ENCODE results near the gene PCP2.

PCP2 gene

DNA sequence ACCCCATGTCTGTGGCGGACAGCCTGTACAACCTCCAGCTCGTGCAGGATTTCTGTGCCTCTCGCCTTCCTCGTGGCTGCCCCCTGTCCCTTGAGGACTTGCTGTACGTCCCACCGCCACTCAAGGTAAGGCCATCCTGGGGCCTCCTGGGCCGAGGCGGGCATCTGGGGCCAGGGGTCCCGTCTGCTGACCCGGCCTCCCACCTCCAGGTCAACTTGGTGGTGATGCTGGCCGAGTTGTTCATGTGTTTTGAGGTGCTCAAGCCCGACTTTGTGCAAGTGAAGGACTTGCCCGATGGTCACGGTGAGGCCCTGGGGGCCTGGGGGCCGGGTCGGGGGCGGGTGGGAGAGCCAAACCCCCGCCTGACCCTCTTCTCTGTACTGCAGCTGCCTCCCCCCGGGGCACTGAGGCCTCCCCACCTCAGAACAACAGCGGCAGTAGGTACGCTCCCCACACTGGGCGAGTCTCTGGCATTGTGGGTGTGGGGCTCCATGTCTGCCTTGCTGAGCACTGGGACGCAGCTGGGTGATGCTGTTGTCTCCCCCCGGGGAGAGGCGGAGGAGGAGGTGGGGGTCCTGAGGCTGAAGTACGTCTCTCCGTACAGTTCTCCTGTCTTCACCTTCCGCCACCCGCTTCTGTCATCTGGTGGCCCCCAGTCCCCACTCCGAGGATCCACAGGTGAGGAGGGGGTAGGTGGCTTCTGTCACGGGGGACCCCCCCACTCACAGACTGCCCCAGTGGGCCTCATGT, 22.9 kb downstream of the PCP2 start:
- H3K27me3 ChIP-seq (ENCODE audit: insufficient read depth, low read length), result no peaks in the 10 kb centered on the region
- no peak overlapping the region for H3K9ac ChIP-seq (ENCODE audit: low read depth, low read length)
- no peak overlapping the region for H3K27ac ChIP-seq (ENCODE audit: low read length)
- H3K9me3 ChIP-seq (ENCODE audit: insufficient read depth, low read depth, low read length), result no peaks in the 10 kb centered on the region
- H3K4me1 ChIP-seq (ENCODE audit: insufficient read depth, low read length), result no peaks in the 10 kb centered on the region
- H3K4me3 ChIP-seq (ENCODE audit: low read length), result no peak overlapping the region
- peaks cover 20% of the 10 kb centered on the region; the same call in 1 of the 2 replicates for H3K36me3 ChIP-seq (ENCODE audit: insufficient read depth, low read depth, low read length)

DNA sequence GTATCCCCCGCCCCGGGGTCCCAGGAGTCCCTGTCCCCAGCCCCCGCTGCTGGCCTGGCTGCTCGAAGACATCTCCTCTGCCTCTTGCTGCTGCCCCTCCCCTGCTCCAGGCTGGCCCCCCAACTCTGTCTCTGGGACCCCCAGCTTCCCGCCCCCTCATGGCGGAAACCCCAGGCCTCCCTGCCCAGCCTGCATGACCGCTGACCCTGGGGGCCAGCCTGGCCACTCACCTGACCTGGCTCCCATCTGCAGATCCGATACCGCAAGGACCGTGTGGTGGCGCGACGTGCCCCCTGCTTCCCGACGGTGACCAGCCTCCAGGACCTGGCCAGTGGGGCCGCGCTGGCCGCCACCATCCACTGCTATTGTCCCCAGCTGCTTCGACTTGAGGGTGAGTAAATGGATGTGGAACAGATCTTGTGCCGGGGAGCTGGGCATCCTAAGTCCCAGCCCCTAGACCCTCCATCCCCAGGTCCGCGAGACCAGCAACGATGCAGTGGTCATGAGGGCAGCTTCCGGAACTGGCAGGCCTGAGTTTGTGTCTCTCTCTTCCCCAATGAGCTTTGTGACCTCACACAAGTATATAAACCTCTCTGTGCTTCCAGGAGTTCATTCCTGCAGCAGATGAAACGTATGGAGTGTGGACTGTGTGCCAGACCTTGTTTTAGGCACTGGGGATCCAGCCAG, 25.5 kb downstream of the PCP2 start:
- H3K27ac ChIP-seq (ENCODE audit: low read length), result no peak overlapping the region
- no peaks in the 10 kb centered on the region for H3K9me3 ChIP-seq (ENCODE audit: insufficient read depth, low read depth, low read length)
- H3K9ac ChIP-seq (ENCODE audit: low read depth, low read length), result no peak overlapping the region
- H3K4me1 ChIP-seq (ENCODE audit: insufficient read depth, low read length), result no peaks in the 10 kb centered on the region
- H3K36me3 ChIP-seq (ENCODE audit: insufficient read depth, low read depth, low read length), result peaks cover 20% of the 10 kb centered on the region; the same call in 1 of the 2 replicates
- H3K4me3 ChIP-seq (ENCODE audit: low read length), result no peak overlapping the region
- no peaks in the 10 kb centered on the region for H3K27me3 ChIP-seq (ENCODE audit: insufficient read depth, low read length)

DNA sequence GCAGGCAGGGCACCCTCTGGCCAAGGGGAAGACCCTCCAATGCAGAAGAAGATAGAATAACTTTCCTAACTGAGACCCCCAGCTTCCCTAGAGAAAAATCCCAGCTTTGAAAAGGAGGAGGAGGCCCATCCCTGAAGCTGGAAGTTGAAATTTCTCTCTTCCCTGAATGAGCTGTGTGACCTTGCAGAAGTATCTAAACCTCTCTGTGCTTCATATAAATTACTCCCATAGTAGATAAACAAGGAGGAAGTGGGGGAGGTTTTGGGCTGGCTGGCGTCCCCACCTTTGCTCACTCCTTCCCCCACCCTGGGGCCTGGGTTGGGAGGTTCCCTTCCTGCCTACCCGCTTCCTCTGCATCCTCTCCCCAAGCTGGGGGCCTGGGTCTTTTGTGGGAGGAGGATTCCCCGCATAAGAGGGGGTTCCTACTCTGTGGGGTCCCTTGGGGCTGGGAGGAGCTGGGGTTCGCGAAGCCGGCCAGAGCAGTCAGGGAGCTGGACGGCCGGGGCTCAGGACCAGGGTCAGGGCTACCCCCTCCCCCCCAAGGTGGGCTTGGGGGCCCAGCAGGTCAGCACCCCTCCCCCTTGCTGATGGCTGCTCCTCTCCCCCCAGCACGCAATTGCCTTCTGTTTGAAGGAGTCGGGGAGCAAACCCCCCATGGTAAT, 26.2 kb downstream of the PCP2 start:
- no peaks in the 10 kb centered on the region for H3K4me1 ChIP-seq (ENCODE audit: insufficient read depth, low read length)
- H3K4me3 ChIP-seq (ENCODE audit: low read length), result no peak overlapping the region
- no peak overlapping the region for H3K27ac ChIP-seq (ENCODE audit: low read length)
- H3K9ac ChIP-seq (ENCODE audit: low read depth, low read length), result no peak overlapping the region
- H3K9me3 ChIP-seq (ENCODE audit: insufficient read depth, low read depth, low read length), result no peaks in the 10 kb centered on the region
- no peaks in the 10 kb centered on the region for H3K27me3 ChIP-seq (ENCODE audit: insufficient read depth, low read length)
- H3K36me3 ChIP-seq (ENCODE audit: insufficient read depth, low read depth, low read length), result peaks cover 20% of the 10 kb centered on the region; the same call in 1 of the 2 replicates

DNA sequence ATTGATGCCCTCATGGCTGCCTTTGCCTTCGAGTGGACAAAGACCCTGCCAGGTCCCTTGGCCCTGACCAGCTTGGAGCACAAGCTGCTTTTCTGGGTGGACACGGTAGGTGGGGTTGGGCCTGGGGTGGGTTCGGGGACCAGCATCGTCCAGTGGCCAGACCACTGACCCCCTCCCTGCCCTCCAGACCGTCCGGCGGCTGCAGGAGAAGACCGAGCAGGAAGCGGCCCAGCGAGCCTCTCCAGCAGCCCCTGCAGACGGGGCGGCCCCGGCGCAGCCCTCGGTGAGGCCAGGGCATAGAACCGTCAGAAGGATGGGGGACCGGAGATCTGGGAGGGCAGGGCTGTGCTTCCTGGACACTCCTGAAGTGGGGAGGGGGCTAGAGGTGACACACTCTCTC, 27.2 kb downstream of the PCP2 start:
- Histone ChIP-seq H3K4me1 (ENCODE audit: insufficient read depth, low read length) (no peaks in the 10 kb centered on the region), H3K27ac (ENCODE audit: low read length) (no peak overlapping the region), H3K9me3 (ENCODE audit: insufficient read depth, low read depth, low read length) (no peaks in the 10 kb centered on the region), H3K4me3 (ENCODE audit: low read length) (no peak overlapping the region), H3K9ac (ENCODE audit: low read depth, low read length) (no peak overlapping the region), H3K36me3 (ENCODE audit: insufficient read depth, low read depth, low read length) (peaks cover 20% of the 10 kb centered on the region; the same call in 1 of the 2 replicates), H3K27me3 (ENCODE audit: insufficient read depth, low read length) (no peaks in the 10 kb centered on the region)

DNA sequence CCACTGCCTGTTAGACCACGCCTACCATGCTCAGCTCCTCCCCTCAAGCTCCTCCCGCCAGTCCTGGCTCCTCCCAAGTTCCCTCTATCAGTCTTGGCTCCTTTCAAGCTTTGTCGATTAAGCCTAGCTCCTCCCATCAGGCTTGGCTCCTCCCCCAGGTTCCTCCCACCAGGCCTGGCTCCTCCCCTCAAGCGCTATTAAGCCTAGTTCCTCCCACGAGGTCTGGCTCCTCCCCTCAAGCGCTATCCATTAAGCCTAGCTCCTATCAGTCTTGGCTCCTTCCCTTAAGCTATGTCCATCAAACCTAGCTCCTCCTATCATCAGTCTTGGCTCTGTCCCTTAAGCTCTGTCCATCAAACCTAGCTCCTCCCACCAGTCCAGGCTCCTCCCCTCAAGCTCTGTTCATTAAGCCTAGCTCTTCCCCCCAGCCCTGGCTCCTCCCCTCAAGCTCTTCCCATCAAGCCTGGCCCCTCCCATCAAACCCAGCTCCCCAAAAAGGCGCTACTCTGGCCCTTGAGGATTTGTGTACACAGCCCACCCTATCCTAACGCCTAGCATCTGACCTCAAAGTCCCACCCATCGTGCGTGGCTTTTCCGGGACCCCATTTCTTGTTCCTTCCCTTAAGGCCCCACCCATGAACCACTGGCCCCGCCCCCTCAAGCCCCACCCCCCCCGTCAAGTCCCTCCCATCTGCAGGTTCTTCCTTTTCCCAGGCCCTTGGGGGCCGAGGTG, 27.9 kb downstream of the PCP2 start:
- Histone ChIP-seq H3K27me3 (ENCODE audit: insufficient read depth, low read length) (no peaks in the 10 kb centered on the region), H3K4me1 (ENCODE audit: insufficient read depth, low read length) (no peaks in the 10 kb centered on the region), H3K36me3 (ENCODE audit: insufficient read depth, low read depth, low read length) (peaks cover 20% of the 10 kb centered on the region; the same call in 1 of the 2 replicates), H3K27ac (ENCODE audit: low read length) (no peak overlapping the region), H3K4me3 (ENCODE audit: low read length) (no peak overlapping the region), H3K9me3 (ENCODE audit: insufficient read depth, low read depth, low read length) (no peaks in the 10 kb centered on the region), H3K9ac (ENCODE audit: low read depth, low read length) (no peak overlapping the region)

DNA sequence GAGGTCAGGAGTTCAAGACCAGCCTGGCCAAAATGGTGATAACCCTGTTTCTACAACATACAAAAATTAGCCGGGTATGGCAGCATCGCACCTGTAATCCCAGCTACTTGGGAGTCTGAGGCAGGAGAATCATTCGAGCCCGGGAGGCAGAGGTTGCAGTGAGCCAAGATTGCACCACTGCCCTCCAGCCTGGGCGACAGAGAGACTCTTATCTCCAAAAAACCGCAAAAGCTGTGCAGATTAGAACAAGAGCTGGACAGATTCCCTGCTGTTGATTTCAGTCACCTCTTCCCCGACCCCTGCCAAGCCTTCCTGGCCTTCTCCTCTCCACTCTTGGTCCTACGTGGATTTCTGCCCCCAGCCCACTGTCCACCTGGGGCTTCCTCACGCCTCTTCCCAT, 29.6 kb downstream of the PCP2 start:
- Histone ChIP-seq H3K4me1 (ENCODE audit: insufficient read depth, low read length) (no peaks in the 10 kb centered on the region), H3K9me3 (ENCODE audit: insufficient read depth, low read depth, low read length) (no peaks in the 10 kb centered on the region), H3K27ac (ENCODE audit: low read length) (no peak overlapping the region), H3K9ac (ENCODE audit: low read depth, low read length) (no peak overlapping the region), H3K36me3 (ENCODE audit: insufficient read depth, low read depth, low read length) (0 out of 2 replicates have a peak, but pooled peaks cover 7% of the 10 kb centered on the region), H3K4me3 (ENCODE audit: low read length) (no peak overlapping the region), H3K27me3 (ENCODE audit: insufficient read depth, low read length) (no peaks in the 10 kb centered on the region)

DNA sequence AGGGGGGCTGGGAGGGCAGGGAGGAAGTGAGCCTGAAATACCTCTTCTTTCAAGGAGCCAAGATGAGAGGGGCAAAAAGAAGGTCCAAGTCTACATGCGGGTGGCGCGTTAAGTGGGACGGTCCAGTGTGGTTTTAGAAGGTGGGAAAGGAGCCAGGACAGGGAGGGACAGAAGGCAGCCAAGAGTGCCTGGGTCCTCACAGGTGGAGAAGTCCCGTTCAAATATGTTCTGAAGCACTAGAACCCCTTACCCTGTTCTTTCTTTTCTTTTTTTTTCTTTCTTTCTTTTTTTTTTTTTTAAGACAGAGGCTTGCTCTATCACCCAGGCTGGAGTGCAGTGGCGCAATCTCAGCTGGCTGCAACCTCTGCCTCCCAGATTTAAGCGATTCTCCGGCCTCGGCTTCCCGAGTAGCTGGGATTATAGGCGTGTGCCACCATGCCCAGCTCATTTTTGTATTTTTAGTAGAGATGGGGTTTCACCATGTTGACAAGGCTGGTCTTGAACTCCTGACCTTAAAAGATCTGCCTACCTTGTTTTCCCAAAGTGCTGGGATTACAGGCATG, 30.5 kb downstream of the PCP2 start:
- H3K9me3 ChIP-seq (ENCODE audit: insufficient read depth, low read depth, low read length), result no peaks in the 10 kb centered on the region
- H3K9ac ChIP-seq (ENCODE audit: low read depth, low read length), result no peak overlapping the region
- 0 out of 2 replicates have a peak, but pooled peaks cover under 1% of the 10 kb centered on the region for H3K36me3 ChIP-seq (ENCODE audit: insufficient read depth, low read depth, low read length)
- H3K4me3 ChIP-seq (ENCODE audit: low read length), result no peak overlapping the region
- no peak overlapping the region for H3K27ac ChIP-seq (ENCODE audit: low read length)
- no peaks in the 10 kb centered on the region for H3K27me3 ChIP-seq (ENCODE audit: insufficient read depth, low read length)
- no peaks in the 10 kb centered on the region for H3K4me1 ChIP-seq (ENCODE audit: insufficient read depth, low read length)

DNA sequence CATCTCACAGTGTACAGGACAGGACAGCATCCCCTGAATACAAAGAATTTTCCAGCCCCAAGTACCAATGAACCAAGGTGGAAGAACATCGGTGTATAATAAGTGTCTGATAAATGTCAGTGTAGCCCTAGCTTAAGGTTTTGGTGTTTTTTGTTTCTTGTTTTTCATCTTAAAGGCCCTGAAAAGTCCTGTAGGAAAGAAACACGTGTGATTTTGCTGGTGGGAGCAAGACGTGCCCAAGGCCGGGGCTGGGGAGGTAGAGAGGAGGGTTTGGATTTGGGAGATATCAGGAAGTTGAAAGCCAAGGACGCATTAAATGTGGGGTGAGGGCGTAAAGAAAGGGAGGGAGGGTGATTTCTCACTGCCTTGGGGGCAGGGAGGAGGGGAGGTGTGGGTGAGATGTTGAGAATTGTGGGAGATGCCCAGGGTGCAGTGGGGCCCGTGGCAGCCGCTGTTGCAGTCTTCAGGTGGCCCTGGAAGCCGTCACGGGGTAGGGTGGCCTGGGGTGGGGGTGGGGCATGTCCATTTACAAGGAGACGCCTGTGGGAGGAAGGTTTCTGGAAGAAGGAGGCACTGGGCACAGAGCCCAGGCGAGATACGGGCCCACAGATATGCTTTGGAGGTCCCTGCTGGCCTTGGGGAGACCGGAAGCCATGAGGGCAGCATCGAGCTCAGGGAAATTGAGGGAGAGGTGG, 31.1 kb downstream of the PCP2 start:
- H3K27ac ChIP-seq (ENCODE audit: low read length), result no peak overlapping the region
- no peak overlapping the region for H3K9ac ChIP-seq (ENCODE audit: low read depth, low read length)
- no peaks in the 10 kb centered on the region for H3K4me1 ChIP-seq (ENCODE audit: insufficient read depth, low read length)
- no peaks in the 10 kb centered on the region for H3K36me3 ChIP-seq (ENCODE audit: insufficient read depth, low read depth, low read length)
- H3K27me3 ChIP-seq (ENCODE audit: insufficient read depth, low read length), result peaks cover 5% of the 10 kb centered on the region
- H3K4me3 ChIP-seq (ENCODE audit: low read length), result no peak overlapping the region
- H3K9me3 ChIP-seq (ENCODE audit: insufficient read depth, low read depth, low read length), result no peaks in the 10 kb centered on the region

DNA sequence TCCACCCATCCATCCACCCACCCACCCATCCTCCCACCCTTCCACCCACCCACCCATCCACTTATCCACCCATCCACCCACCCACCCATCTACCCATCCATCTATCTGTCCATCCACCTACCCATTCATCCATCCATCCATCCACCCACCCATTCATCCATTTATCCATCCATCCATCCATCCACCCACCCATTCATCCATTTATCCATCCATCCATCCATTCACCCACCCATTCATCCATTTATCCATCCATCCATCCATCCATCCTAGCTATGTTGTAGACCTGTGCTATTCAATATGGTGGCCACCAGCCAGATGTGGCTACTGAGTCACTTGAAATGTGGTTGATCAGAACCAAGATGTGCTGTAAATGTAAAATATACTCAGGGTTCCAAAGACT, 32.8 kb downstream of the PCP2 start:
- Histone ChIP-seq H3K9ac (ENCODE audit: low read depth, low read length) (no peak overlapping the region), H3K9me3 (ENCODE audit: insufficient read depth, low read depth, low read length) (no peaks in the 10 kb centered on the region), H3K27ac (ENCODE audit: low read length) (no peak overlapping the region), H3K4me1 (ENCODE audit: insufficient read depth, low read length) (no peaks in the 10 kb centered on the region), H3K4me3 (ENCODE audit: low read length) (no peak overlapping the region), H3K36me3 (ENCODE audit: insufficient read depth, low read depth, low read length) (no peaks in the 10 kb centered on the region), H3K27me3 (ENCODE audit: insufficient read depth, low read length) (peaks cover 16% of the 10 kb centered on the region)

DNA sequence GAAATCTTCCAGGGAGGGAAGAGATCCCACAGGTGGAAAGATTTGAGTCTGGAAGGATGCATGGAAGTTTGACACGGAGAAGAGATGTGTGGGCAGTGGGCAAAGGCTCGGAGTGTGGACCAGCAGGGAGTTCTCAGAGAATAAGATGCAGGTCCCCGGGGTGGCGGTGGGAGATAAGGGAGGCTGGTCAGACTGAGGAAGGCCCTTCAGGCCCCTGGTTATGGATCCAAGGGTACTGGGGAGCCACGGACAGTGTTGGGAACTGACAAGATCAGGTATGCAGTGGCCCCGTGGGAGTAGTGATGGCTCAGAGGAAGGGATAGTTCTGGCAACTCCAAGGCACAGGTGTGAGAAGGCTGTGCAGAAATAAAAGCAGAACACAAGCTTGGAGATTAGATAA, 35.3 kb downstream of the PCP2 start:
- Histone ChIP-seq H3K27ac (ENCODE audit: low read length) (no peak overlapping the region), H3K36me3 (ENCODE audit: insufficient read depth, low read depth, low read length) (no peaks in the 10 kb centered on the region), H3K4me3 (ENCODE audit: low read length) (no peak overlapping the region), H3K9me3 (ENCODE audit: insufficient read depth, low read depth, low read length) (no peaks in the 10 kb centered on the region), H3K9ac (ENCODE audit: low read depth, low read length) (no peak overlapping the region), H3K27me3 (ENCODE audit: insufficient read depth, low read length) (peaks cover 26% of the 10 kb centered on the region), H3K4me1 (ENCODE audit: insufficient read depth, low read length) (no peaks in the 10 kb centered on the region; the same call in 1 of the 2 replicates)

DNA sequence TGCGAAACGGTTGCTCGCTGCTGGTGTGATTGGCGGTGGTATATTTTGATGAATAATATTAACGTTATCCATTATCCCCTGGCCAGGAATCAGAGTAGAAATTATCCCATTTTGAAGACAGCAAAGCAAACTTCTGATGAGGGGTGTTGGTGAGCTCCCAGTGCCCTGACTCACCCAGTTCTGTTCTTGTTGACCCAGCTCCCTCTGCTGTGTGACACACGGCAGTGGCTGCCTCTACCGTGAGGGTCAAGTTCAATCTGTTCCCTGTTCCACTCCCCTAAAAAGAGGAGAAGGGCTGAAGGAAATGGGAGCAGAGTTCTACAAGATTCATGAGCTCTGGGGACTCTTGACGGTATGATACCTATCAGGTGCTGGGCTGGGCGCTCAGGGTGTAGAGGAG, 35.8 kb downstream of the PCP2 start:
- Histone ChIP-seq H3K9me3 (ENCODE audit: insufficient read depth, low read depth, low read length) (no peaks in the 10 kb centered on the region), H3K27me3 (ENCODE audit: insufficient read depth, low read length) (peaks cover 26% of the 10 kb centered on the region), H3K27ac (ENCODE audit: low read length) (no peak overlapping the region), H3K9ac (ENCODE audit: low read depth, low read length) (no peak overlapping the region), H3K4me3 (ENCODE audit: low read length) (no peak overlapping the region), H3K36me3 (ENCODE audit: insufficient read depth, low read depth, low read length) (no peaks in the 10 kb centered on the region), H3K4me1 (ENCODE audit: insufficient read depth, low read length) (no peaks in the 10 kb centered on the region; the same call in 1 of the 2 replicates)
